ENCODE measurements around the gene MSRB2. TPM values are rescaled to one million over a fixed set of nuclear protein-coding genes. Genes with fewer than 3 reads are reported as not detected.
"Not testable (repeated sequence)": the region's sequence is repeated elsewhere in the genome, so short reads cannot be mapped to it uniquely, and the experiment has no call there.

MSRB2 gene
- 1.4 TPM for total RNA-seq

DNA sequence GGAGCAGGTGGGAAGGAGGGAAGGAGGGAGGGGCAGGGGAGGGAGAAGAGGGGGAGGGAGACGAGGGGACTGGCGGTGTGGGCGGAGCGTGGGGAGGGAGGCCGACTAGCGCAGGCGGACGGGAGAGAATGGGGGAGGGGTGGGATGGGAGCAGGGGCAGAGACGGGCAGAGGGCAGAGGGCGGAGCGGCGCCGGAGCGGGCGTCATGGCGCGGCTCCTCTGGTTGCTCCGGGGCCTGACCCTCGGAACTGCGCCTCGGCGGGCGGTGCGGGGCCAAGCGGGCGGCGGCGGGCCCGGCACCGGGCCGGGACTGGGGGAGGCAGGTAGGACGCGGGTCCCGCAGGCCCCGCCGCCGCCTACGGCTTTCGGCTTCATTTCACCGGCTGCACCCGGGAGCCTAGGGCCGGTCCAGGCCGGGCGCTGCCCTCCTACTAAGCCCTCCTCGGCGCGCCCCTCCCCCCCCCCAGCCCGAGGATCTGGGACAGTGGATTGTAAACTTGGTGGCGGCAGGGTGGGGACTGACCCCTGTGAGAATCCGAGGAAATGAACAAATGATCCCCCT, at the start of gene MSRB2:
Gene MSRB2 (plus strand): TSS at position 176 of the 562 bp plus-strand sequence. CDS start 30 bp downstream, at position 206.
- no peaks in the 10 kb centered on the region for H3K27me3 ChIP-seq (ENCODE audit: insufficient read depth, low read length)
- H3K9me3 ChIP-seq (ENCODE audit: low read depth, low read length), result no peaks in the 10 kb centered on the region
- H3K4me1 ChIP-seq (ENCODE audit: insufficient read depth, low read length), result peaks cover 21% of the 10 kb centered on the region
- peak within 1 kb of the TSS; percentile 52 for H3K4me3 ChIP-seq (ENCODE audit: low read length)

DNA sequence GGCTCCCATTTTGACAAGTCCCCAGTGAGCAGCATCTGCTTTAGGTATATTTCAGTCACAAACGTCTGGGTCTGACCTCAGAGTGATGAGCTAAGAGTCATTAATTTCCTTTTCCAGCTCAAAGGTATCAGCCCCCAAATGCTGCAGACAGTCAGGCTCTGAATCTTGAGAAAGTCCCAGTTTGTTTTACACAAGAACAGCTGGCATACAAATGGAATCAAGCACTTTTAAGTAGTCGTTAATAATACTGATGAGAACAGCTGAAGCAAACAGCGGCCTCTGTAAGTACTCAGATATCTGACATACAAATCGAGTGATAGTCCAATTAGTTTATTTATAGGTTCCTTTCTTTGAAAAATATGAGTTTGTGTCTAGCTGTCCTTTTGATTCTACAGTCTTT, 49.4 kb upstream of the MSRB2 start:
- peaks cover 2% of the 10 kb centered on the region for H3K27me3 ChIP-seq (ENCODE audit: insufficient read depth, low read length)
- no peak overlapping the region for H3K4me3 ChIP-seq (ENCODE audit: low read length)

DNA sequence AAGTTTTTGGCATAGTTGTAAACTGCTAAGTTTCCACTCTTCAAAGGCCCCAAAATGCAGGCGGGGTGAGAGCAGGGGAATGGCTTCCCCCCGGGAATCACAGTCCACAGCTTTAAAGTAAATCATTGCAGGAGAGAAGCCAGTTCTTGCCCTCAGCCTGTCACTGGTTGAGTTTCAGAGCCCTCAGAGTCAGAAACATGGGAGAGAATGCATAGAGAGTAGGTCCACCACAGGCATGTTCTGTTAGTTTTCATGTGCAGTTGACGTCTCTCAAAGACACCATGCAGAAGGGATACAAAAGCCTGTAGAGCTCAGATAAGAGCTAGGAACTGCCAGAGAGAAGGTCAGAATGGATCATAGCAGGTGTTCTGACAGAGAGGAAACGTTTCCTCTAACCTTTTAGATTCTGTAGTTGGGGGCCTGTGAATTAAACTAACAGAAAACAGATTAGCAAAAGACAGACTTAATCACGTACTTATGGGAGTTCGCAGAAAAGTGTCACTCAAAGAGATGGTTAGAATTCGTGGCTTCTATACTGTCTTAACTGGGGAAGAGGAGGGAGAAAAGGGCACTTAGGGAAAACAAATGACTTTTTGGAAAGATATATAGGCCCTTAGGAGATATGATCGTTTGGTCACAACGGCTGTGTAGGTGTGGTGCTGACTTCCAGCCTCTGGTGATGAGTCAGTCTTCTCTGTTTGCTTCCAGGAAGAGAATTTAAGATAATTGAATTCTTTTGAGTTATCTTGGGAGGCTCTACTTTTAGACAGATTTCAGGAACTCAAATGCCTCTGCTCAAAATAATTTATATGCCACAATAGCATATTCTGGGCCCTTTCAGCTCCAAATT, 48.0 kb upstream of the MSRB2 start:
- H3K27me3 ChIP-seq (ENCODE audit: insufficient read depth, low read length), result peaks cover 2% of the 10 kb centered on the region
- no peaks in the 10 kb centered on the region for H3K4me1 ChIP-seq (ENCODE audit: insufficient read depth, low read length)
- no peak overlapping the region for H3K4me3 ChIP-seq (ENCODE audit: low read length)
- H3K9me3 ChIP-seq (ENCODE audit: low read depth, low read length), result no peaks in the 10 kb centered on the region

More for the DNA sequence above, 49.4 kb upstream of the MSRB2 start:
- H3K4me1 ChIP-seq (ENCODE audit: insufficient read depth, low read length), result no peaks in the 10 kb centered on the region
- no peaks in the 10 kb centered on the region for H3K9me3 ChIP-seq (ENCODE audit: low read depth, low read length)

DNA sequence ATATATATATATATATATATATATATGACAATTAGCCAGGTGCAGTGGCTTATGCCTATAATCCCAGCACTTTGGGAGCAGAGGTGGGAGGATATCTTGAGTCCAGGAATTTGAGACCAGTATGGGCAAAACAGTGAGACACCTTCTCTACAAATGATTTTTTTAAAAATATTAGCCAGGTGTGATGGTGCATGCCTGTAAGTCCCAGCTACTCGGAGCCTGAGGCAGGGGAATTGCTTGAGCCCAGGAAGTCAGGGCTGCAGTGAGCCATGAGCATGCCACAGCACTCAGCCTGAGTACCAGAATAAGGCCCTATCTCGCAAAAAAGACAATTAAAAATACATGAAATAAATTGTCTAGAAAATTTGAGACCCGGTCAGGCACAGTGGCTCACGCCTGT, 47.2 kb upstream of the MSRB2 start:
- Histone ChIP-seq H3K4me3 (ENCODE audit: low read length) (no peak overlapping the region), H3K9me3 (ENCODE audit: low read depth, low read length) (no peaks in the 10 kb centered on the region), H3K4me1 (ENCODE audit: insufficient read depth, low read length) (no peaks in the 10 kb centered on the region), H3K27me3 (ENCODE audit: insufficient read depth, low read length) (peaks cover 2% of the 10 kb centered on the region)

DNA sequence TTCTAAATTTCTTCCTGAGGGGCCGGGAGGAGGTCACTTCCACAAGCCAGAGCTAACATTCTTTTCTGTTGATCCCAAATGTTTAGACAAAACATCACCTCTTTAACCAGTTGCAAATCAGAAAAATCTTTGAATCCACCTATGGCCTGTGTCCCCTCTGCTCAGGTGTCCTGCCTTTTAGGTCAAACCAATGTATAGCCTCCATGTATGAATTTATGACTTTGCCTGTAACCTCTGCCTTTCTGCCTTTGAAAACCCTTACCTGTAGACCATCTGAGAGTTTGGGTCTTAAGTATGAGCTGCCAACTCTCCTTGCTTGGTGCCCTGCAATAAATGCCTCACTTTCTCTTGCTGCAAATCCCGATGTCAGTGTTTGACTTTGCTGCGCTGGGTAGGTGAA, 44.1 kb upstream of the MSRB2 start:
- H3K27me3 ChIP-seq (ENCODE audit: insufficient read depth, low read length), result peaks cover 2% of the 10 kb centered on the region
- H3K9me3 ChIP-seq (ENCODE audit: low read depth, low read length), result no peaks in the 10 kb centered on the region
- no peak overlapping the region for H3K4me3 ChIP-seq (ENCODE audit: low read length)
- no peaks in the 10 kb centered on the region for H3K4me1 ChIP-seq (ENCODE audit: insufficient read depth, low read length)

DNA sequence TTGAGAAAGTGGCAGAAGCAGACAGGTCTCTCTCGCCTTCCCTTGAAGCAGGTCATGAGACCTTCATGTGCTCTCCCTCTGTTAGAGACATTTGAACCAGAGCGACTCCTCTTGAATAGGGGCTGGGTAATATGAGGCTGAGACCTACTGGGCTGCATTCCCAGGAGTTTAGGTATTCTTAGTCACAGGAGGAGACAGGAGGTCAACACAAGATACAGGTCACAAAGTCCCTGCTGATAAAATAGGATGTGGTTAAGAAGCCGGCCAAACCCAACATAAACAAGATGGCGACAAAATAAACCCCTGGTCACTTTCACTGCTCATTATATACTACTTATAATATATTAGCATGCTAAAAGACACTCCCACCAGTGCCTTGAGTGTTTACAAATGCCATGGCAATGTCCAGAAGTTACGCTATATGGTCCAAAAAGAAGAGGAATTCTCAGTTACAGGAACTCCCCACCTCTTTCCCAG, 43.5 kb upstream of the MSRB2 start:
- Histone ChIP-seq H3K4me1 (ENCODE audit: insufficient read depth, low read length) (no peaks in the 10 kb centered on the region), H3K27me3 (ENCODE audit: insufficient read depth, low read length) (peaks cover 2% of the 10 kb centered on the region), H3K4me3 (ENCODE audit: low read length) (no peak overlapping the region), H3K9me3 (ENCODE audit: low read depth, low read length) (no peaks in the 10 kb centered on the region)

DNA sequence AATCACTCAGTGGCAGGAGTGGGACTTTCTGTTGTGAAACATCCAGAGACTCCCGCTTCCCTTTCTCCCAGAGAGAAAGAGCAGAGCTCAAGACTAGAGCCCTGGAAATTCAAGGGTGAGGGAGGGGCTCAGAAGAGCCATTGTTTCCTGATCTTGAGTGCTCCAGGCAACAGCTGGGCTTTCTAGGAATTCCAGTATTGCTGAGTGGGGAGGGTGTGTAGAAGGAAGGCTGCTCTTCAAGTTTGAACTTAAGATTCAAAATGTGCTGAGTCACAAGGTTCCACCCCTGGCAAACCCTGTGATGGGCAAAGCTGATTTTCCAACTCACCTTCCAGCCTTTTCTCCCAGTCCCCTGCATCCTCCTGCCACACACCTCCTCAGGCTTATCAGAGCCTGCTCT, 42.3 kb upstream of the MSRB2 start:
- peaks cover 2% of the 10 kb centered on the region for H3K27me3 ChIP-seq (ENCODE audit: insufficient read depth, low read length)
- H3K4me1 ChIP-seq (ENCODE audit: insufficient read depth, low read length), result no peaks in the 10 kb centered on the region
- H3K9me3 ChIP-seq (ENCODE audit: low read depth, low read length), result no peaks in the 10 kb centered on the region
- H3K4me3 ChIP-seq (ENCODE audit: low read length), result no peak overlapping the region

DNA sequence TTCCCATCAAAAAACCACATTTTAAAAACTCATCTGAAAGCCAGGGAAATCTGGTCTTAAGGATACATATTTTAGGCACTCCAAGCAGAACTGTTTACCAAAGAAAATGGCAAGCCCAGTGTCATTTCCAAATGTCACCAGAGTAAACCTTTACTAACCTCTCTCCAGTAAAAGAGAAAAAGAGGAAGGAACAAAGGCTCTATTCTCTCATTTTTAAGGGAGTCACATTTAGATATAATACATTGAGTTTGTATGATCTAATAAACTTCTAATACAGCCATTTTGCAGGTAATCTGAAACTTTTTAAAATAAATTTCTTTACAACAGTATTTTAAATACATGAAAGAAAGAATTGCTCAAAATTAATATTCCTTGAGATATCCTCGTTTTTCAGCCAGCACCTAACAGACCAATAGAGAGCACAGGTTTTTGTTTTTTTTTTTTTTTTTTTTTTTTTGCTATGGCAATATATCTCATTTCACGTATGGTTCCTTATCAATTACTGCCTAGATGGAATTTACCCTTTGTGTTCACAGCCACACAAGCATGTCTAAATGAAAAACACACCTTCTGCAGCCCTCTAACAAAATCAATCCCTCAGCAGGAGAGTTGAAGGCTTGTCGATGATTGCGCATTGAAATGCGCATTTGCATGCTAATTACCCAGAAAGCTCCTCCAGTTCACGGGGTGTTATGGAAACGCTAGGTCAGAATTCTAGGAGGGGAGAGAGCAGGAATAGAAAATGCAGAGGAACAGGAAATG, 39.8 kb upstream of the MSRB2 start:
- Histone ChIP-seq H3K4me3 (ENCODE audit: low read length) (no peak overlapping the region), H3K9me3 (ENCODE audit: low read depth, low read length) (no peaks in the 10 kb centered on the region), H3K27me3 (ENCODE audit: insufficient read depth, low read length) (no peaks in the 10 kb centered on the region), H3K4me1 (ENCODE audit: insufficient read depth, low read length) (no peaks in the 10 kb centered on the region)

DNA sequence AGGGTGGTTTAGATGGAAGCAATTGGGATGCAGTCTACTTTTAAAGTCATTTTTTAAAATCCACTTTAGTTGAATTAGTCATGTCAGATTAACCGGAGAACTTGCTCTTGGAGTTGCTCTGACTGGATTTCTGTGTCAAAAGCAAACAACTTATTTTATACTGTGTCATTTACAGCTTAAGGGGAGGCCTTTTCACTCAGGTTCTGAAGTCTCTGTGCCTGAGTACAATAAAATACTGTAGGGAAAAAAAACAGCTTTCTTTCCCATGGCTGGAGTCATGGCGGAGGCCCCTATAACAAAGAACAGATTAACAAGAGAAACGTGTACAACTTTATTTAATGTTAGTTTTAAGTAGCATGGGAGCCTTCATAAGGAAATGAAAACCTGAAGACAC, 39.2 kb upstream of the MSRB2 start:
- Histone ChIP-seq H3K27me3 (ENCODE audit: insufficient read depth, low read length) (no peaks in the 10 kb centered on the region), H3K4me3 (ENCODE audit: low read length) (no peak overlapping the region), H3K9me3 (ENCODE audit: low read depth, low read length) (no peaks in the 10 kb centered on the region), H3K4me1 (ENCODE audit: insufficient read depth, low read length) (no peaks in the 10 kb centered on the region)

DNA sequence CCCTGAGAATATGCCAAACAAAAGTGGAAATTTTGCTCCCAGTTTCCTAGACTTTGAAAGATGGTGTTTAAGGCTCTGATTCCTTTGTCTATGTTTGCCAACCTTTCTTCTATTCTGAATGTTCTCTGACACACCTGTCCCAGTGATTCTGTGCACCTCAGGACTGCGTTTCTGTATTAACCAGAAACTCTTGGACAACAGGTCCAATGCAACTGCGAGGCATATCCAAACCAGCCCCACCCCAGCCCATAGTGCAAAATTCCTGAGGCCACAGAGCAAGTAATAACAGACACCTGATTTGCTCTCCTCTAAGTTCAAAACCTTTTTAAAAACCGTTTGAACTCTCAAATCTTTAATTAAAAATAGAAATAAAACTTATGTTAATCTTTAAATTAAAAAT, 37.0 kb upstream of the MSRB2 start:
- Histone ChIP-seq H3K27me3 (ENCODE audit: insufficient read depth, low read length) (no peaks in the 10 kb centered on the region), H3K4me1 (ENCODE audit: insufficient read depth, low read length) (no peaks in the 10 kb centered on the region), H3K4me3 (ENCODE audit: low read length) (no peak overlapping the region), H3K9me3 (ENCODE audit: low read depth, low read length) (no peaks in the 10 kb centered on the region)

DNA sequence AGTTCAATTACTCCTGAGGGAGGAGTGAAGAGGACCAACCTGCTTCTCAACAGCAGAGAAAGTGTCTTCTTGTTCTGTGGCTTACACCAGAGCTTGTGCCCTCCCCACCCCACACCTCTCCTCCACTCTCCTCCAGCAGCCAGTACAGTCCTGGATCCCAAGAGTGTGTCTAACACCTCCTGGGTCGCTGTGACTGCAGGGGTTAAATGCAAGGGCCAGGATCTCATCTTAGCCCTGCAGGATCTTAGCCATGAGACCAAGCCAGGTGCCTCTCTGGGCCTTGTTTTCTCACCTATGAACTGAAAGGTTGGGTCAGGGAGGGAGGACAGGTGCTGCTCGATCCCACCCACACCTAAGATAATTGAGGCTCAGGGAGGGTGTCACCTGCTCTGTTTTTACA, 34.5 kb upstream of the MSRB2 start:
- Histone ChIP-seq H3K4me3 (ENCODE audit: low read length) (no peak overlapping the region), H3K9me3 (ENCODE audit: low read depth, low read length) (no peaks in the 10 kb centered on the region), H3K27me3 (ENCODE audit: insufficient read depth, low read length) (no peaks in the 10 kb centered on the region), H3K4me1 (ENCODE audit: insufficient read depth, low read length) (no peaks in the 10 kb centered on the region)

DNA sequence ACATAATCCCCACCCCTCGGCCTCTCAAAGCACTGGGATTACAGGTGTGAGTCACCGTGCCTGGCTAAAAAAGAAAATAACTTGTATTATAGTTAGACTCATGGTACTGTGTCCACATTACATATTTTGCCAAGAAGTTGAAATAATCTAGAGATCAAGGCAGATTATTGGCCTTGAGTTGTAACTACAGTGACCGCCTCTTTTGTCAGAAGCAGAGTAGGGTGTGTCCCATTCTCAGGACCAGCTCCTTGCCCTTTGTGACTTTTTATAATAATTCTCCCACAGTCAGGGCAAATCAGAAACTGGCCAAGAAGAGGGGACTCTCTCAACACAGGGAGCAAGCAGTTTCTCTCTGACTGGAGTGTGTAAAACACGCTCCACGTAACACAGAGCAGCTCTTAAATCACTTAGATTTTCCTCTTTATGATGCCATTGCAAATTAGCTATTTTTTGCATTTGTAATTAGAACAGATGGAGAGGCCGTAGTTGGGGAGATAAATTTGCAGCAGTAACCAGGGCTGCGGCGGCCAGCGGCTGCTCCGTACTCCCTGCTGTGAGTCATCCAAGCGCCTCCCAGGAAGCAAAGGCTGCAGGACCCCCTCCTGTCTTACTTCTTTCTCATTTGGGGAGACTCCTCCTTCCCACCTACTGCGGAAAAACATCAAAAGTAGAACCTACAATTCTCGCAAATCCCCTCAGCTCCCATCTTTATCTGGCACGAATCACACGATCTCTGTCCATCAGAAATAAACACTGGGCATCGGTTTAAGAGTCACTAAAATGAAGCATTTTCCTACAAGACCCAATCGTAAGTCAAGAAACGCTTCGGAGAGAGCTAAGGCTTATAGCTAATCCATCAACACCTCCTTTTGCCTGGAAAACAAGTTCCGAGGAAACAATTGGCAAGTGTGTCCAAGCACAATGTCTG, 32.1 kb upstream of the MSRB2 start:
- no peak overlapping the region for H3K4me3 ChIP-seq (ENCODE audit: low read length)
- no peaks in the 10 kb centered on the region for H3K27me3 ChIP-seq (ENCODE audit: insufficient read depth, low read length)
- H3K4me1 ChIP-seq (ENCODE audit: insufficient read depth, low read length), result no peaks in the 10 kb centered on the region
- H3K9me3 ChIP-seq (ENCODE audit: low read depth, low read length), result no peaks in the 10 kb centered on the region

DNA sequence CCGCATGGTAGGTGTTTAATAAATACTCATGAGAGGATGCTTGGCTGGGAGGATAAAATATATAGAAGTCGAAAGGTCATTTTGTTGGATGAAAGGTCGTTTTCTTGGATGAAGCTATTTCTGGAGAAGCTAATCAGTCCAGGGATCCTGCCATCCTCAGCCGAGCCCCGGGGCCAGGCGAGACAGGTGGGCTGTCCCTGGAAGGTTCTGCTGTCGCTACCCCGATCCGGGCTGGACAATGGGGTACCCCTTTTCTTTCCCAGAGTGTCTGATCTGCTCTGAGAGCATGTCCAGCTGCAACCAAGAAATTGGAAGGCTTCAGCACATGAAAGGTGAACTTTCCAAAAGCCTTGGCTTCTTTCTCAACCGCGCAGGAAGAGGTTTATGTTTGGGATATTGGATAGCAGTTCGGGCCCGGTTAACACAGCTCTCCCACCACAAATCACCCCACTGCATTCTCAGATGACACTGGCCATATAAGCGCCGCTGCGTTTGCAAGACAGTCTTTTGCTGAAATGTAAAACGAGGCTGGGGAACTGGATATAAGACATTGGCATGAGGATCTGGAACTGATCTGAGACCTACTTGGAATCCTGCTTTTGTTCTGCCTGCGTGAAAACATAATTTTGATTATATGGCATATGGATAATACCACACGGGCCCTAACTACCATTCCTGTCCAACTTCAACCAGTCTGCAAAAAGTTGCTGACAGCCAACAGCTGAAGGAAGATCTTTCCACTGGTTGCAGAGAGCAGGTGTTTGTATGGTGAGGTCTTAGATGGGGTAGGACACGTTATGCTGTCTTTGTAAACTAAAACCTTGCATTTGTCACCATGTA, 31.2 kb upstream of the MSRB2 start:
- Histone ChIP-seq H3K4me3 (ENCODE audit: low read length) (no peak overlapping the region), H3K4me1 (ENCODE audit: insufficient read depth, low read length) (no peaks in the 10 kb centered on the region), H3K27me3 (ENCODE audit: insufficient read depth, low read length) (no peaks in the 10 kb centered on the region), H3K9me3 (ENCODE audit: low read depth, low read length) (no peaks in the 10 kb centered on the region)

DNA sequence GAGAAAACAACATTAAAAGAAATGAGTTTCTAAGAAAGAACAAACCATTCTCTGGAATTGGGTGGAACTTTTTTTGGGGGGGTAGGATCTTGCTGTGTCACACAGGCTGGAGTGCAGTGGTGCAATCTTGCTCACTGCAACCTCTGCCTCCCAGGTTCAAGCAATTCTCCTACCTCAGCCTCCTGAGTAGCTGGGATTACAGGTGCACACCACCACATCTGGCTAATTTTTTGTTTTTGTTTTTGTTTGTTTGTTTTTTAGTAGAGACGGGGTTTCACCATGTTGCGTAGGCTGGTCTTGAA, 30.6 kb upstream of the MSRB2 start:
- H3K27me3 ChIP-seq (ENCODE audit: insufficient read depth, low read length); H3K4me3 ChIP-seq (ENCODE audit: low read length); H3K4me1 ChIP-seq (ENCODE audit: insufficient read depth, low read length); H3K9me3 ChIP-seq (ENCODE audit: low read depth, low read length): not testable (repeated sequence)
